Natural killer cell treated with Interleukin-12 subunit alpha and Interleukin-12 subunit beta and Interleukin-15 and Interleukin-18, amount 100 ng/mL, for 72 hours (primary cell): ENCODE measurements around the gene CDKN3. TPM values are rescaled to one million over a fixed set of nuclear protein-coding genes. Genes with fewer than 3 reads are reported as not detected.

ENCODE experiments used
- ATAC-seq, 2 donors: fragments of 150-1000 bp; cut with Tn5 transposase in 1 of 2; sonication (Bioruptor Pico), chemical (Tn5 transposase) in 1 of 2; 2 replicates each; pipeline ENCODE4 v1.10.0; 2021
- DNase-seq: peaks from one replicate; pipeline ENCODE4 v3.0.0; 2022; ENCODE audit warnings: low spot score
- H3K27ac Mint-ChIP-seq, 2 donors: 1 replicate in 1 of 2; 2 replicates in 1 of 2; pipeline ENCODE4 v1.8.0; 2022; ENCODE audit warnings: mixed read lengths in 2 of 2, mild to moderate bottlenecking in 1 of 2, moderate library complexity in 1 of 2
- H3K27me3 Mint-ChIP-seq, 2 donors: 1 replicate in 1 of 2; 2 replicates in 1 of 2; pipeline ENCODE4 v1.8.0; 2022; ENCODE audit warnings: mixed read lengths in 2 of 2
- H3K36me3 Mint-ChIP-seq: one replicate; pipeline ENCODE4 v1.8.0; 2022; ENCODE audit warnings: mixed read lengths
- H3K4me1 Mint-ChIP-seq, 2 donors: 1 replicate in 1 of 2; 2 replicates in 1 of 2; pipeline ENCODE4 v1.8.0; 2022; ENCODE audit warnings: low read depth in 2 of 2, mixed read lengths in 2 of 2, mild to moderate bottlenecking in 1 of 2
- H3K4me3 Mint-ChIP-seq: one replicate; pipeline ENCODE4 v1.8.0; 2022; ENCODE audit warnings: mixed read lengths
- H3K9me3 Mint-ChIP-seq: 2 replicates; pipeline ENCODE4 v1.8.0; 2022; ENCODE audit warnings: mixed read lengths
- total RNA-seq, 2 donors: library from RNA; stranded (reverse); gene quantifications; one replicate each; pipeline ENCODE4 v1.2.3, GENCODE V29; 2022

The CDKN3 gene
- total RNA-seq, 2 donors from 2014 or later: 31.1 to 38.4 TPM

DNA sequence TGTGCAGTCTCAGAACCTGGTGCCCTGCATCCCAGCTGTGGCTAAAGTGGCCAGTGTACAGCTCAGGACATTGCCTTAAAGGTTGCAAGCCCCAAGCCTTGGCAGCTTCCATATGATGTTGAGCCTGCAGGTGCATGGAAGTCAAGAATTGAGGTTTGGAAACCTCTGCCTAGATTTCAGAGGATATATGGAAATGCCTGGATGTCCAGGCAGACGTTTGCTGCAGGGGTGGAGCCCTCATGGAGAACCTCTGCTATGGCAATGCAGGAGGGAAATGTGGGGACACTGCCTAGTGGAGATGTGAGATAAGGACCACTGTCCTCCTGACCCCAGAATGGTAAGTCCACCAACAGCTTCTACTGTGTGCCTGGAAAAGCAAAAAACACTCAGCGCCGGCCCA is 62.3 kb downstream of the CDKN3 start:
- Mint-ChIP-seq H3K4me1 (no peaks in the 10 kb centered on the region), H3K36me3 (no peaks in the 10 kb centered on the region), H3K27ac (no peak overlapping the region), H3K9me3 (no peaks in the 10 kb centered on the region), H3K27me3 (peaks cover 0 to 7% of the 10 kb centered on the region in 2 donors), H3K4me3 (no peak overlapping the region)
- no peak for ATAC-seq
- no peak for DNase-seq

- DNase-seq: no peak
- Mint-ChIP-seq H3K4me1 (no peaks in the 10 kb centered on the region), H3K27ac (no peak overlapping the region), H3K36me3 (peaks cover 2% of the 10 kb centered on the region), H3K4me3 (no peak overlapping the region), H3K9me3 (no peaks in the 10 kb centered on the region), H3K27me3 (peaks cover 0 to 7% of the 10 kb centered on the region in 2 donors)
- no peak for ATAC-seq
Observed at GRCh38 chr14:54462048-54462447, 65.2 kb downstream of the CDKN3 start.

- no peak for ATAC-seq
- Mint-ChIP-seq H3K9me3 (peaks cover 7% of the 10 kb centered on the region), H3K4me1 (no peaks in the 10 kb centered on the region), H3K27me3 (peaks cover 0 to 7% of the 10 kb centered on the region in 2 donors), H3K36me3 (peaks cover 12% of the 10 kb centered on the region), H3K4me3 (no peak overlapping the region), H3K27ac (no peak overlapping the region)
- DNase-seq: no peak
Observed at GRCh38 chr14:54465654-54466053, 68.8 kb downstream of the CDKN3 start.

DNA sequence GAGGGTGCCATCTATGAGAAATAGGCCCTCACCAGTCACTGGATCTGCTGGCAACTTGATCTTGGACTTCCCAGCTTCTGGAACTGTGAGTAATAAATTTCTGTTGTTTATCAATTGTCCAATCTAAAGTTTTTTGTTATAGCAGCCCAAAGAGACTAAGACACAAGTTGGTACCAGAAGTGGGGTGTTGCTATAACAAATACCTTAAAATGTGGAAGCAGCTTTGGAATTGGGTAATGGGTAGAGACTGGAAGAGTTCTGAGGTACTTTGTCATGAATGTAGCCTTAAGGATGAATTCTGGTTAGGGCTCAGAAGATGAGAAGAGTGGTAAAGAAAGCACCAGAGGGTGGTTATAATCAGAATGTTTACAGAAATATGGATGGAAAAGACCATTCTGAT is 70.5 kb downstream of the CDKN3 start:
- Mint-ChIP-seq H3K4me1 (no peaks in the 10 kb centered on the region), H3K27me3 (peaks cover 0 to 7% of the 10 kb centered on the region in 2 donors), H3K4me3 (no peak overlapping the region), H3K9me3 (peaks cover 7% of the 10 kb centered on the region), H3K27ac (no peak overlapping the region), H3K36me3 (peaks cover 12% of the 10 kb centered on the region)
- DNase-seq (no peak), ATAC-seq (no peak)

Other genes starting within 250 kb of the CDKN3 start
- 10 to 100 TPM; 51.7 to 56.8 TPM for gene CNIH1, start 44.4 kb downstream of the CDKN3 start, total RNA-seq
- 10 to 100 TPM; 29.7 to 43.9 TPM for gene GMFB, start 92.0 kb downstream of the CDKN3 start, total RNA-seq
- 10 to 100 TPM; 16.3 to 19.7 TPM for gene CGRRF1, start 112.9 kb downstream of the CDKN3 start, total RNA-seq
- gene SAMD4A, start 170.1 kb downstream of the CDKN3 start, total RNA-seq: 1 to 10 TPM in 1 of 2 donors, under 1 TPM in 1; 0.26 to 1.0 TPM